Effector memory CD4-positive, alpha-beta T cell (primary cell): ENCODE data around the gene BIRC2.
"Not testable (repeated sequence)": the region's sequence is repeated elsewhere in the genome, so short reads cannot be mapped to it uniquely, and the experiment has no call there.

Experiments used
- DNase-seq, 3 donors: peaks; one replicate each; pipeline ENCODE4 v3.0.0-alpha.2; 2020
- H3K27ac ChIP-seq: 2 replicates; pipeline ENCODE4 v1.7.0; 2013; ENCODE audit warnings: mild to moderate bottlenecking, low read length, moderate library complexity; ENCODE audit not compliant: insufficient read depth, poor library complexity, severe bottlenecking
- H3K27me3 ChIP-seq: replicated peaks from 2 replicates; pipeline ENCODE4 v1.7.0; 2013; ENCODE audit warnings: mild to moderate bottlenecking, low read length; ENCODE audit not compliant: insufficient read depth, control insufficient read depth, poor library complexity, severe bottlenecking
- H3K36me3 ChIP-seq: 2 replicates; pipeline ENCODE4 v1.7.0; 2013; ENCODE audit warnings: mild to moderate bottlenecking, low read length, moderate library complexity; ENCODE audit not compliant: control insufficient read depth, insufficient read depth
- H3K4me1 ChIP-seq: 2 replicates; pipeline ENCODE4 v1.7.0; 2013; ENCODE audit warnings: low read length, mild to moderate bottlenecking; ENCODE audit not compliant: control insufficient read depth, insufficient read depth, poor library complexity, severe bottlenecking
- H3K4me3 ChIP-seq: 2 replicates; pipeline ENCODE4 v1.7.0; 2013; ENCODE audit warnings: low read length, low read depth, mild to moderate bottlenecking; ENCODE audit not compliant: insufficient read depth, poor library complexity, severe bottlenecking
- H3K9me3 ChIP-seq: 2 replicates; pipeline ENCODE4 v1.7.0; 2013; ENCODE audit warnings: mild to moderate bottlenecking, low read length, moderate library complexity; ENCODE audit not compliant: control insufficient read depth

Gene BIRC2

DNA sequence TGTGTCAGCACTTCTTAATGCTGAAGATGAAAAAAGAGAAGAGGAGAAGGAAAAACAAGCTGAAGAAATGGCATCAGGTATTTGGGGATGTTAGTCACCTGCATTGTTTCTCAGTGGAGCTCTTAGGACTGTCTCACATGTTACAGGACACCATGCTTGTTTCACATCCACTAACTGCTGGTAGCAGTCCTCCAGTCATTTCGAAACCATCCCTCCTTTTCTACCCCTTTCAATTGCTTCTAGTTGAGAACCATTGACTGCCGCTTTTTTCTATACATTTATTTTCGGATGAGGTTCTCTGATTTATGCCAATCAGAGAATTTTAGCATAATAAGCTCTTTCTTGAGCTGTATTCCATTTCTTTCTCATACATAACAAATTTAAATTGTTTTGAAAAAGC is 21.5 kb downstream of the BIRC2 start:
- Histone ChIP-seq H3K27me3 (no peaks in the 10 kb centered on the region), H3K9me3 (no peaks in the 10 kb centered on the region), H3K4me3 (no peak overlapping the region), H3K4me1 (peaks cover 3% of the 10 kb centered on the region), H3K36me3 (peaks cover 27% of the 10 kb centered on the region), H3K27ac (no peak overlapping the region)
- no peak for DNase-seq

DNA sequence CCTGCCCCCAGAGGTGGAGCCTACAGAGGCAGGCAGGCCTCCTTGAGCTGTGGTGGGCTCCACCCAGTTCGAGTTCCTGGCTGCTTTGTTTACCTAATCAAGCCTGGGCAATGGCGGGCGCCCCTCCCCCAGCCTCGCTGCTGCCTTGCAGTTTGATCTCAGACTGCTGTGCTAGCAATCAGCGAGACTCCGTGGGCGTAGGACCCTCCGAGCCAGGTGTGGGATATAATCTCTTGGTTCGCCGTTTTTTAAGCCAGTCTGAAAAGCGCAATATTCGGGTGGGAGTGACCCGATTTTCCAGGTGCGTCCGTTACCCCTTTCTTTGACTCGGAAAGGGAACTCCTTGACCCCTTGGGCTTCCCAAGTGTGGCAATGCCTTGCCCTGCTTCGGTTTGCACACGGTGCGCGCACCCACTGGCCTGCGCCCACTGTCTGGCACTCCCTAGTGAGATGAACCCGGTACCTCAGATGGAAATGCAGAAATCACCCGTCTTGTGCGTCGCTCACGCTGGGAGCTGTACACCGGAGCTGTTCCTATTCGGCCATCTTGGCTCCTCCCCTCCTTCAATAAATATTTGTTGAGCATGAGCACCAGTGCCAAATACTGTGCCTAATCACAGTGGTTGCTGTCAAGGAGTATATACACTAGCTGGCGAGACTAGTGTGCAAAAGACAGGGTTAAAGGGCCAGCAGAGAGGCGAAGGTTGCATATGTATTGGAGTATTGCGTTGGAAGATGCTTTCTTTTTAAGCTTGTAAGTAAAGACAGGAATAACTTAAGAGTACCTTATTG is 27.8 kb downstream of the BIRC2 start:
- H3K4me3 ChIP-seq, H3K4me1 ChIP-seq, DNase-seq, H3K9me3 ChIP-seq, H3K27me3 ChIP-seq, H3K27ac ChIP-seq: not testable (repeated sequence)
- H3K36me3 ChIP-seq = peaks cover 32% of the 10 kb centered on the region

DNA sequence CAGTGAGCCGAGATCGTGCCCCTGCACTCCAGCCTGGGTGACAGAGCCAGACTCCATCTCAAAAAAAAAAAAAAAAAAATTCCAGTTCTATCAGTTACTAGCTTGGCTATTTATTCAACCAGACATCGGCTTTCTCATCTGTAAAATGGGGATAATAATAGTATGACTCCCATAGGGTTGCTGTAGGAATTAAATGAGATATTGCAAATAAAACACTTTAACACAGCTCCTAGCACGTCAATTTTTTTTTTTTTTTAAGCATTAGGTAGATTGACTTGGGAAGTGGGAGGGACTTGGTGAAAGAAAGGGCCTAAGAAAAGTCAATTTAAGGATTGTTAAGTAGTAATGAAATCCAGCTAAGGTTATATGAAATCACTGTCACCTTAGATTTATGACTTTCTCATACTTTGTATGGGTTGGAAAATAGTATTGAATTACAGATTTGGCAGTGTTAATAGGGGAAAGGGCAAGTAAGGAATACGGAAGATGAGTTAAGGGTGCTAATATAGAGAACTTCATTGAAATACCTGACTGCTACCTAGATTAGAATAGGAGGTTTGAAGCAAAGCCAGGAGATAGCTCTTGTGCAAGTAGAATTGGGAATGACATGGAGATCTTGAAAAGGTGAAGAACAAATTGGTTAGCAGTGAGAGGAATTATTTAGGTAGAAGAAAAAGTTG is 28.8 kb downstream of the BIRC2 start:
- H3K27ac ChIP-seq = no peak overlapping the region
- peaks cover 6% of the 10 kb centered on the region for H3K4me1 ChIP-seq
- H3K9me3 ChIP-seq = no peaks in the 10 kb centered on the region
- H3K27me3 ChIP-seq = no peaks in the 10 kb centered on the region
- H3K4me3 ChIP-seq = no peak overlapping the region
- no peak for DNase-seq
- peaks cover 41% of the 10 kb centered on the region for H3K36me3 ChIP-seq

DNA sequence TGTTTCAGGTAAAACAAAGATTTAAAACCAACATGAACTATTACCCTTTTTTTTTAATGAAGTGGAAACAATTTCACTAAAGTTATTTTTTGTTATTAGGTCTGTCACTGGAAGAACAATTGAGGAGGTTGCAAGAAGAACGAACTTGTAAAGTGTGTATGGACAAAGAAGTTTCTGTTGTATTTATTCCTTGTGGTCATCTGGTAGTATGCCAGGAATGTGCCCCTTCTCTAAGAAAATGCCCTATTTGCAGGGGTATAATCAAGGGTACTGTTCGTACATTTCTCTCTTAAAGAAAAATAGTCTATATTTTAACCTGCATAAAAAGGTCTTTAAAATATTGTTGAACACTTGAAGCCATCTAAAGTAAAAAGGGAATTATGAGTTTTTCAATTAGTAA is 30.9 kb downstream of the BIRC2 start:
- no peak overlapping the region for H3K27ac ChIP-seq
- no peaks in the 10 kb centered on the region for H3K9me3 ChIP-seq
- peaks cover 41% of the 10 kb centered on the region for H3K36me3 ChIP-seq
- no peak for DNase-seq
- no peak overlapping the region for H3K4me3 ChIP-seq
- peaks cover 7% of the 10 kb centered on the region for H3K4me1 ChIP-seq
- H3K27me3 ChIP-seq = no peaks in the 10 kb centered on the region

DNA sequence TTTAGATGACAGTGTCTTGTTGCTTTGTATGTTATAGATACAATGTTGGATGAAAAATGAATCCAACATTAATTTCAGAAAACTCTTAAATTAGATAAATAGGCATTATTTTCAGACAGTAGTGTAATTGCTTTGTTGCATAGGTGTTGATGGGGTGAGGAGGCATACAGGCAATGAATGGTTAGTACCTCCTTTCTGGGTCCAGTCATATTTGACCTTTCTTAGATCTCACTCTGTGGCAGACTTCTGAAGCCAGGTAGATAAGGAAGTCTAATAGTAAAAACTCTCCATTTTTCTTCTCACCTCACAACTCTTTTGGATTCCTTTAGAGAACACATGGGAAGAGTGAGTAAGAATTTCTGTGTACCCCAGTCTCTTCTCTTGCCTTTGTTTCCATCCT is 31.8 kb downstream of the BIRC2 start:
- Histone ChIP-seq H3K36me3 (peaks cover 41% of the 10 kb centered on the region), H3K4me3 (no peak overlapping the region), H3K27ac (no peak overlapping the region), H3K27me3 (no peaks in the 10 kb centered on the region), H3K4me1 (peaks cover 7% of the 10 kb centered on the region), H3K9me3 (no peaks in the 10 kb centered on the region)
- no peak for DNase-seq

DNA sequence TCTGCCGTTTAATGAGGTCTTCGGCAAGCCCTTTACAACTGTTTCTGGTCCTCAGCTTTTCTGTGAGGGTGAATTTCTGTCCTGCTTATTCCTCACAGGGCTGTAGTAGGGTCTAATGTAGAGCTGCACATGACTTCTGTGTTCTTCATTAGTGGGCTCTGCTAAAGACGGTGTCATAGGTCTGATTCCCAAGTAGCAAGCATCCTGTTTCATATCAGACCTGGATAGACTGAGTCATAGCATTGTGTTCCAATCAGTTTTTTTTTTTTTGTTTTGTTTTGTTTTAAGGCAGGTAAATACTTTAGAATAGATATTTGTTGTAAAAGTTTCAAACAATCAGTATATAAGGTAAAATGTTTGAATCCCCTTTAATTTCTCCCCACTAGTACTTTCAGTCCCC is 35.4 kb downstream of the BIRC2 start:
- no peak overlapping the region for H3K27ac ChIP-seq
- no peaks in the 10 kb centered on the region for H3K27me3 ChIP-seq
- H3K36me3 ChIP-seq = peaks cover 38% of the 10 kb centered on the region
- peaks cover 2% of the 10 kb centered on the region for H3K4me1 ChIP-seq
- no peak for DNase-seq
- H3K4me3 ChIP-seq = no peak overlapping the region
- H3K9me3 ChIP-seq = no peaks in the 10 kb centered on the region

DNA sequence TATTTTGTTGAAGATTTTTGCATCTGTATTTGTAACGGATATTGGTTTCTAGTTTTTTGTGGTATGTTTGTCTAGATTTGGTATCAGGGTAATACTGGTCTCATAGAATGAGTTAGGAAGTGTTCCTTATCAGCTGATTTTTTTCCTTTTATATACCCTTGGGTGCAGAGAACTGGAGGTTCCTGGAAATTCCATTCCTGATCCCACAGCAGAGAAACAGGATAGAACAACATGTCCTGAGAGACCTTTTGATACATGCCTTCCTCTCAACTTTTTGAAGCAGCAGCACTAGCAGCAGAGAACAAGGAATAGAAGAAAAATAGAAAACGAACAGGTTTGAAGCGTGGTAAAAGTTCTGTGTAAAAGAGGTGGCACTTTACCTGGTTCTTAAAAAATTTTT is 36.8 kb downstream of the BIRC2 start:
- Histone ChIP-seq H3K27ac (no peak overlapping the region), H3K27me3 (no peaks in the 10 kb centered on the region), H3K36me3 (peaks cover 24% of the 10 kb centered on the region), H3K9me3 (no peaks in the 10 kb centered on the region), H3K4me3 (no peak overlapping the region), H3K4me1 (peaks cover 2% of the 10 kb centered on the region)
- no peak for DNase-seq

DNA sequence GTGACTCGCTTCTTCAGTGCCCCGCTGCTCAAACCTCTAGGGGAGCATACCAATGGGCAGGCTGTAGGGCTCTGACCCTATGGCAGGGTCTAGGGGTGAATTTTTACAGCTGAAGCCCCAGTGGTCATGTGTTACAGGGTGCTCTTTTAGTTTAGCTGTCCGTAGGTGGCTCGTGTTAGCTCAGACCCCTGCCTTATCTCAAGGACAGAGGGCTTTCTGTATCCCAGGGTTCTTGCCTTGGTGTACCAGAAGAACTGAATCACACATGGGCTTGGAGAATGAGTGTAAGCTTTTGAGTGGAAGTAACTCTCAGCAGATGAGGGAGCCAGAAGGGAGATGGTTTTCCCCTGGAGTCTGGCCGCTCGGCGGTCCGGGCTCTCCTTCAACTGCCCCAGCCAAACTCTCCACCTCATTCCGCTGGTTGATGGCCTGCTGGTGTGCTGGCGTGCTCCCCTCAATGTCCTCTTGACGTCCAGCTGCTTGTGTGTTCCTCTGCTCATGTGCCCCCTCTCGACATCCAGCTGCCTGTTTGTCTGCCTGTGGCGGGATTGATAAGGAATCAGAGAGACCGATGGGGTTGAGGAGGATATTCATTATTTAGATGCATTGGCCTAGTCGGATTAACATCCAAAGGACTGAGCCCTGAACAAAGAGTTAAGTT is 37.5 kb downstream of the BIRC2 start:
- H3K4me3 ChIP-seq = no peak overlapping the region
- H3K36me3 ChIP-seq = peaks cover 17% of the 10 kb centered on the region
- H3K9me3 ChIP-seq = no peaks in the 10 kb centered on the region
- H3K4me1 ChIP-seq = peaks cover 2% of the 10 kb centered on the region
- no peak overlapping the region for H3K27ac ChIP-seq
- no peak for DNase-seq
- no peaks in the 10 kb centered on the region for H3K27me3 ChIP-seq

DNA sequence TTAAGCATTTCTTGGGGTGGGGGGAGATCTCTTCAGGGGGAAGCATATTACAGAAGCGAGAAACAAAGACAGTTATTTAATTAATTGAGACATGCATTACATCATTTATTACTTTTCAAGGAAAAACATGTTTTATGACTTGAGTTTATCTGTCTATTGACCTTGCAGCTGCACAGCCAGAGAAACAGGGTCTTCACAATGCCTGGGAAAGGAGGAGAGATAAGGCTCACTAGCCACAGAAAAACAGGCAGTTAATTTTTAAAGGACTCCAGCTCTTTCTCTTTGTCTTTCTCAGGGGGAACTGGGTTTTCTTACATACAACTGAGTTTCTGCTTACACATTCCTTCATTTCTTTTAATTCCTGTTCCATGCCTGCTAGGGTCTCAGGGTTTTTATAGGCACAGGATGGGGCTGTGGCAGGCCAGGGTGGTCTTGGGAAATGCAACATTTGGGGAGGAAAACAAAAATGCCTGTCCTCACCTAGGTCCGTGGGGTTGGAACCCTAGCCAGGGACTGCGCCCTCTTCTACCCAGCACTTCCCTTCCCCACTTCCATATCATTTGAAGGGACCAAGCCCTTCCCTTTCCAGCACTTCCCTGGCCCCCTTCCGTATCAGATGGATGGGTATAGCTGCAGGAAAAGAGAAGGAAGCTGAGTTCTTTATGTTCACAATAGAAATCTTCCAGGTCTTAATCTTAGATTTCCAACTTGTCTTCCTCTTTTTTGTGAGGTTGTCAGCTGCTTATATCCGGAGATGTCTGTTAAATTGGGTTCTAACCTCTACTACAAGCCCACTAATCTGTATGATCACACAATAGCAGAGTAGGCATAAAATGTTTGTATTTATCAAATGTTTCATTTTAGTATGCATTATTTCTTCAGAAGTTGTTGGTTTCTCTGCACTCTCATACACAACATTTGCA is 38.3 kb downstream of the BIRC2 start:
- Histone ChIP-seq H3K27me3 (no peaks in the 10 kb centered on the region), H3K27ac (no peak overlapping the region), H3K36me3 (peaks cover 9% of the 10 kb centered on the region), H3K4me3 (no peak overlapping the region), H3K4me1 (peaks cover 2% of the 10 kb centered on the region), H3K9me3 (no peaks in the 10 kb centered on the region)
- no peak for DNase-seq
